GM19193 (cell line): ENCODE measurements around the gene ATG4B.

ENCODE experiments used
- POLR2A ChIP-seq: IDR thresholded peaks from 4 replicates; pipeline ENCODE4 v1.6.1; 2011; ENCODE audit not compliant: insufficient read depth, insufficient read length; ENCODE audit errors: extremely low read depth

Gene ATG4B

GRCh38 chr2:241612156-241613016, 25.1 kb upstream of the ATG4B start:
- TF ChIP-seq POLR2A = no peak

- no peak for TF ChIP-seq POLR2A
These were observed 24.3 kb upstream of the ATG4B start for GRCh38 chr2:241613017-241613780.

DNA sequence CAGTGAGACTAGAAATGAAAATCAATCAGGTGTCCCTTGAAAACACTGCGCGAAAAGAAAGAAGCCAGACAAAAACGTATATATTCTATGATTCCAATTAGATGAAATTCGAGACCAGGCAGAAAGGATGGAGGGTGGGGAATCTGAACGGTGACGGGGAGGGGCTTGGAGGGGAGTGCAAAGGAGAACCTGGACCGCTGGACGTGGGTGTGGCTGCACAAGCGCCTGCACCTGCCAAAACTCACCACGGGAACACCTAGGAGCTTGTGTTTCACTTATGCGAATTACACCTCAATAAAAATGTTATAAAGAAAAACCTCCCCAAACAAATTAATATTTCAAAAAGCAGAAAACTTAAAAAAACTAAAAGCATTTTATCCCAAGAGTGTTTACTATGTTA, 22.5 kb upstream of the ATG4B start:
- no peak for TF ChIP-seq POLR2A

DNA sequence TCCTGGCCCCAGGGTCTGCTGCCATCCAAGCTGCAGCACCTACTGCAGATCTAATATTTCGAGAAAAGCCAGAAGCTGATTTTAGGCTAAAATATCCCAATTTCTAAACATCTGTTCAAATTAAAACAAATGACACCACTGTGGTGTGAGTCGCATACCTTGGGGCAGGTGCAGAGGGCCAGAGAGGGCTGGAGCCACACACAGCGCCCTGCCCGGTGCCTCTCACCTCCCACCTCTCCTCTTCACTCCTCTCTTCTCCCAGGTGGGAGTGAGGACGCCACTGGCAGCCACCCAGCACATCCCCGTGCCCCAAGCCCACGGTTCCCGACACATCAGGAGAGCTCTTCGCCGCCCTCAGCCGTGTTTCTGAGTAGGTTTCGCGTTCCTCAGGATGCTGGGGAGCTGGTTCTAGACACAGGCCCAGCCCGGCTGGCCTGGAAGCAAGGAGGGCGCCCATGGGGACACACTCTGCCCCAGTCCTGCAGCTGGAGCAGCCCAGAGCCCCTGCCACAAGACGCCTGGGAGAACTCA, 21.9 kb upstream of the ATG4B start:
- TF ChIP-seq POLR2A = no peak

DNA sequence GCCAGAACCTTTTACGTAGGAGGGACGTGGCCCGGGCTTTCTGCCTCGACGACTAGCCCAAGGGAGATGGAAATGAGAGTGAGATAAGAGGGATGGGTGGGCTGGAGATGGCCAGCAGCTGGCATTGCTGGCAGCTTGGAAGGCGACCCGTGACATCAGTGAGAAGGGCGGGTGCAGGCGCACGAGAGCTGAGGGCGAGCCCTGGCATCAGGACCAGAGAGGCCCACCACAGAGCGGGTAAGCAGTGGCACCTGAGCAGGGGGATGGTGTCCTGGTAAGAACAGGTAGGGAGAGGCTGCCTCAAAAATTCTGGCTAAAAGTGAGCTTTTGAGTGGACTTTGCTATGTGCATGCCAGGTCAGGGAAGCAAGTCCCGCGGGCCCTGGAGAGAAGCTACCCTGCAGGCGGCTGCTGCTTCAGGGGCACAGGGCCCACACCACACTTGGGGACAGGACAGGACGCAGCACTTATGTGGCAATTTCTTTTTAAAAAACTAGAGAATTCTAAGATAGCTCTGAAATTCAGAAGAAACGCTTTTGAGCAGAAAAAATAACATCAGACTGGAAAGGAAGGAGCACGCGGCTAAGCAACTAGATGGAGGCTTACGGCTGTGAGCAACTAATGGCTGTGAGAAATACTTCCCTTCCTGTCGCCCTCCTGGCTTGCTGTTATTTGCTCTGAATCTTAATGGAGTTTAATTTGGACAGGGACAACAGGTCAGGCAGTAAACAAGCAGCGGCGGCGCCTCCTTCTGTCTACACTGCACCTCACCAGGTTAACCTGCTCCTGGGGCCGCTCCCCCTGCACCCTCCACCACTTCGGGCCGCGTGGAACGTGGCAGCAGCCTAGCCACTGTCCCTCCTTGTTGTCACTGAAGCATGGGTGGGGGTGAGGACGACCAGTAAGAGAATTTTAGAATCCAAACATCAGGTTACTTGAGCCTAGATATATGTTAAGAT, 21.0 kb upstream of the ATG4B start:
- no peak for TF ChIP-seq POLR2A

DNA sequence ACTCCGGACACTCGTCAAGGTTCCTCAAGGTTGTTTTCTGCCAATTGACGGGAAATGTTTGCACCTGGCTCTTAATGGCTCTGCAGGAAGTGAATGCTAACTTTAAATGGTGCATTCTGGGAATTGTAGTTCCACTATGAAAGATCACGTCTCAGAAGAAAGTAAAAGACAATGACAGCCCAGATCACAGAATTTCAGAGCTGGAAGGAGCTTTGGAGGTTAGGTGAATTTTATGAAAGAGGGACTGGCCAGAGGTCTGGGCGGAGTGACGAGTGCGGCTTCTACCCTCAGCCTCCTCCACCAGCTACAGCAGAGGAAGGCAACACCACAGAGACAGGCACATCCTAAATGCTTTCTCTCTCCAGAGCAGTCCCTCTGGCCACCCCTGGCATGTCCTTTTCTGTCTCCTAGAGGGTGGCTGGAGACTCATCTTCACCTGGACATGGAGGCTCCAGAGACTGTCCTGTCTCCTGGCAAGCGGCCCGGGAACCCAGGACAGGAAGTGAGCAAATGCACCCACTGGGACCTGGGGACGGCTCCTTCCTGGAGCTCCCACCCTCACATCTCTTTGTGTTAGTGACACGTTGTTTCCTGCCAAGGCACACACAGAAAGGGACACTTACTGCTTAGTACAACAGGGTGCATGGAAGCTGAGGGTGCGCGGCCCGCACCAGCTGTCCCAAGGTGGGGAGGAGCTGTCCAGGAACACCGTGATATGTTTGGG, 19.9 kb upstream of the ATG4B start:
- TF ChIP-seq POLR2A = peak; percentile 26

DNA sequence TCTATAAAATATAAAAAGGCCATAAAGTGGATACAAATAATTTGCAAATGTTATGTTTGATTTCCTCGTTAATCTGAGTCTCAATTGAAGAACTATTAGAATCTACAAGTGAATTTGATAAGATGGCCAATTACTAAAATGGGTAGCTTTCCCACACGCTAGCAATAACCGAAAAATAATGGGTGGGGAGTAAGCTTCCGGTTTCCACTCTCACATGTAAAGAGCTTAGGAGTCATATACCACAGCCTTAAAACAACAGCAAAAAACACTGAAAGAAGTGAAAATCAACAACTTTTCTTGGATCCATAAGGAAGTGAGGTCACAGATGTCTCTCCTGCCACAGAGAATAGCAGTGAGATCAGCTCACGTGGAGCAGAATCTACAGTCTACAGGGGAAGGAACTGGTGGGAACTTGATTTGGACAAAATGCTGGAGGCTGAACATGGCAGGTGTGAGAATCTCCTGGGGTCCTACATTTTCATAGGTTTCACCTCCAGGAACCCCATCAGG, 19.1 kb upstream of the ATG4B start:
- no peak for TF ChIP-seq POLR2A

DNA sequence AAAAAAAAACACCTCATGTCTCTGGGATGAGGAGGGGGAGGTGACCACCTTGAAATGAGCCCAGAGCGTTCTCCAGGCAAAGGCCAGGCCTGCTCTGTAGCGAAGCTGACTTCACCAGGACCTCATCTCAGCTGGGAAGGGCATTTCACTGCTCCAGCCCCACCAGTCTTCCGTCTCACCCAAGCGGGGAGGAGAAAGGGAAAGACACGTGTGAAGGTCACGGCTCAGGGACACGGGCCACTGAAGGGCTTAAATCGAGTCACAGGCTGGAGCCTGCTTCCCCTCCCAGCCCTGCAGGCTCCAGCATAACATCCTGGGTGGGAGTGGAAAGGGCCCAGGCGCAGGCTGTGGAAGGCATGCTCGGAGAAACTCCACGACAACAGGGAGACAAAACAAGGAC, 18.7 kb upstream of the ATG4B start:
- TF ChIP-seq POLR2A = no peak

DNA sequence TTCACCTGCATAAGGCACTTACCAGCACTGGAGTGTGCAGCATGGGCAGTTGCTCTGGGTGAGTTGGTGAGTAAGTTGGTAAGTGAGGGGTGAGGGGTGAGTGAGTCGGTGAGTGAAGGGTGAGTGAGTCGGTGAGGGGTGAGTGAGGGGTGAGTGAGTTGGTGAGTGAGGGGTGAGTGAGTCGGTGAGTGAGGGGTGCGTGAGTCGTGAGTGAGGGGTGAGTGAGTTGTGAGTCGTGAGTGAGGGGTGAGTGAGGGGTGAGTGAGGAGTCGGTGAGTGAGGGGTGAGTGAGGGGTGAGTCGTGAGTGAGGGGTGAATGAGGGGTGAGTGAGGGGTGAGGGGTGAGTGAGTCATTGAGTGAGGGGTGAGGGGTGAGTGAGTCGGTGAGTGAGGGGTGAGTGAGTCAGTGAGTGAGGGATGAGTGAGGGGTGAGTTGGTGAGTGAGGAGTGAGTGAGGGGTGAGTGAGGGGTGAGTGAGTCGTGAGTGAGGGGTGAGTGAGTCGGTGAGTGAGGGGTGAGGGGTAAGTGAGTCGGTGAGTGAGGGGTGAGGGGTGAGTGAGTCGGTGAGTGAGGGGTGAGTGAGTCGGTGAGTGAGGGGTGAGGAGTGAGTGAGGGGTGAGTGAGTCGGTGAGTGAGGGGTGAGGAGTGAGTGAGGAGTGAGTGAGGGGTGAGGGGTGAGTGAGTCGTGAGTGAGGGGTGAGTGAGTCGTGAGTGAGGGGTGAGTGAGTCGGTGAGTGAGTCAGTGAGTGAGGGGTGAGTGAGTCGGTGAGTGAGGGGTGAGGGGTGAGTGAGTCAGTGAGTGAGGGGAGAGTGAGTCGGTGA, 17.7 kb upstream of the ATG4B start:
- no peak for TF ChIP-seq POLR2A

- no peak for TF ChIP-seq POLR2A
These were observed 17.1 kb upstream of the ATG4B start for GRCh38 chr2:241620419-241620769.

GRCh38 chr2:241627675-241628074, 9.8 kb upstream of the ATG4B start:
- TF ChIP-seq POLR2A = no peak

- TF ChIP-seq POLR2A = no peak
These were observed 7.6 kb upstream of the ATG4B start for GRCh38 chr2:241629762-241630435.
